Activated naive CD4-positive, alpha-beta T cell (primary cell): ENCODE results near the gene IGF2.
"Not testable (repeated sequence)": the region's sequence is repeated elsewhere in the genome, so short reads cannot be mapped to it uniquely, and the experiment has no call there.

Source experiments
- DNase-seq, 4 experiments: peaks; one replicate each; lab custom pipeline; 2025; lab: John Stamatoyannopoulos, UW

IGF2 gene

GRCh38 chr11:2136209-2136951, 2.8 kb downstream of the IGF2 start:
- DNase-seq, result no peak

DNA sequence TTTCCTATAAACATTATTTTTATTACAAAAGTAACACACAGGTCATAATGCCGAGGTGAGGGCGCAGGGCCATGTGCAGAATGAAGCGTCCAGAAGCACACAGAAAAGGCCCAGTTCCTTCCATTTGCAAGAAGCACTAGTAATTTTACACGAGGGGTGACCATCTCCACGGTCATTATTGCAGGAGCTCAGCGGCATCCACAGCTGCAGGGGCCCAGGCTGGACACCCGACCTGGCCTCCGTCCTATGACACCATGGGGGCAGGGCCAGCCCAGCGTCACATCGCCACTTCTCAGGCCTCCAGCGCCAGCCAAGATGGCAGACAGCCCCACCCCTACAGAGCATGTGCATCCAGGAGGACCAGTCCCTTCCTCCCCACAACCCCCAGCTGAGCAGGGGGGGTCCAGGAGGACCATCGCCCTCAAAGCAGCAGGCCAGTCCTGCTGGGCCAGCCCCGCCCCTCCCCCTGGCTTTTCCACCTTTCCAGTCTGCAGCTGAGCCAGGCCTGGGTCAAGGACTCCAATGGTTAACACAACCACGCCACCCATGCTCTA, 3.5 kb downstream of the IGF2 start:
- DNase-seq, result no peak

DNA sequence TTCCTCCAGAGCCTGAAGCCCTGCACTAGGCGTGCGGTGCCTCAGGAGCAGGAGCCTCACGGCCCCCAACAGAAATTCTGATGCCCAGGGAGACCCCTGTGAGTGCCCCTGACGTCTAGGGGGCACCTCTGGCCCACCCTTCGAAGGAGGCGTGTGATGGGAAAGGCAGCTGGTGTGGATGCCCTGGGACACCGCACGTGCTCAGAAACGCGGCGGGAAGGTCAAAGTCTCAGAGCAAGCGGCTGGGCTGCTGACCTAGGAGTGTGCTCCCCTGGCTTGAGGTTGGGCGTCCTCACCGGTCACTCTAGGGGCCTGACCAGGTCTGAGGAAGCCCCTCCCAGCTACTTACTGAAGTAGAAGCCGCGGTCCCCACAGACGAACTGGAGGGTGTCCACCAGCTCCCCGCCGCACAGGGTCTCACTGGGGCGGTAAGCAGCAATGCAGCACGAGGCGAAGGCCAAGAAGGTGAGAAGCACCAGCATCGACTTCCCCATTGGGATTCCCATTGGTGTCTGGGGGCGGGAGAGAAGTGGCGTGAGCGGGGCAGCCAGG, 4.1 kb downstream of the IGF2 start:
- no peak for DNase-seq

DNA sequence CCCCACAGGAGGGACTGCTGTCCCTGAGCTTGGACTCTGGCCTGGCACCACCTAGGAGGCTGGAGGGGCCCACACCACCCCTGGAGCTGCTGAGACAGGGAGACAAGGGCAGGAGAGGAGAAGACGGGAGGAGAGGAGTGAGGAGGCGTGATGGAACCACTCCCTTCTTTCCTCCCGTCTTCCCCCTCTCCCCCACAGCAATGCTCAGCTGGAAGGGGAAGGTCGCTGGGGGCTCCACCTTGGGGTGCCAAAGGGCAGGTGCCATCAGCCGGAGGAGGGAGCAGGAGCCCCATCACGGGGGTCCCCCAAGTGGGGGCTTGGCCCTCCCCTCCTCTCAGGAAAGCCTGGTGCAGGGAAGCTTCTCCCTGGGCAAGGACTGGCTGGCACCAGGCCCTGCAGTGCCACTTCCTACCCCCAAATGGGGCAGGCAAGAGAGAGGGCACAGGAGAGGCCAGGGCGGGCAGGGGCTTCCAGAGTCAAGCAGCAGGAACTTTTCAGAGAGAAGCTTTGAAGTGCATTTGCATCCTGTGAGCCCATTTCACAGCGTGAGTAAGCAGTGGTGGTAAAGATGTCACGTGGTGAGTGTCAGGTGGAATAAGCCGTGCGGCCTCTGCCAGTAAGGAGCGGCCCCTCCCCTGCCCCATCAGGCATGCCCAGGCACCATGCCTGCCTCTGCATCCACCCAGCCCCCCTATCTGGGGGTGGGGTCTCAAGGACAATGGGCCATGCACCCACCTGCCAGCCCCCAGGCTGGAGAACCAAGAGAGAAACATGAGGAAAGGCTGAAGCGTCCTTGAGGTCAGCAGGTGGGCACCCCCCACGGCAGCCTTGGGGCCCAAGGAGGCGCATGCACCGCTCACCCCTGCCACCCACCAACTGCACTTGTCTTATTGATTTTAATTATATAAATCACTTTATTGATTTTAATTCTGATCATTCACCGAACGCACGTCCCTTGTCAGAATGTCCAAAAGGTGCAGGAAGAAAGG, 4.9 kb downstream of the IGF2 start:
- no peak for DNase-seq

- no peak for DNase-seq
Observed at GRCh38 chr11:2133241-2134021, 5.8 kb downstream of the IGF2 start.

GRCh38 chr11:2132874-2133240, 6.3 kb downstream of the IGF2 start:
- DNase-seq, result no peak

DNA sequence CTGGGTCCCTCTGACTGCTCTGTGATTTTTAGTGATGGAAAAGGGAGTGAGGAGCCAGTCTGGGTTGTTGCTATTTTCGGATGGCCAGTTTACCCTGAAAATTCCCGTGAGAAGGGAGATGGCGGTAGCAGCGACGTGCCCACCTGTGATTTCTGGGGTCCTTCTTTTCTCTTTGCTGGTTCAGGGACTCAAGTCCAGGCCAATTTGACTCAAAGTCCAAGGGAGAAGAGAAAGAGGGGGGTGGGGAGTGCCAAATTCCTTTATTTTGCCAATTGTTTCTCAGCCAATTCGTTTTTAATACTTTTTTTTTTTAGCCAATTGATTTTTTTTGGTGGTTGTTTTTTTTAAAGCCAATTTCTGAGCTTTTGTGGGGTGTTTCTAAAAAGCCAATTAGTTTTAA, 6.9 kb downstream of the IGF2 start:
- no peak for DNase-seq

GRCh38 chr11:2131371-2132236, 7.6 kb downstream of the IGF2 start:
- no peak for DNase-seq

DNA sequence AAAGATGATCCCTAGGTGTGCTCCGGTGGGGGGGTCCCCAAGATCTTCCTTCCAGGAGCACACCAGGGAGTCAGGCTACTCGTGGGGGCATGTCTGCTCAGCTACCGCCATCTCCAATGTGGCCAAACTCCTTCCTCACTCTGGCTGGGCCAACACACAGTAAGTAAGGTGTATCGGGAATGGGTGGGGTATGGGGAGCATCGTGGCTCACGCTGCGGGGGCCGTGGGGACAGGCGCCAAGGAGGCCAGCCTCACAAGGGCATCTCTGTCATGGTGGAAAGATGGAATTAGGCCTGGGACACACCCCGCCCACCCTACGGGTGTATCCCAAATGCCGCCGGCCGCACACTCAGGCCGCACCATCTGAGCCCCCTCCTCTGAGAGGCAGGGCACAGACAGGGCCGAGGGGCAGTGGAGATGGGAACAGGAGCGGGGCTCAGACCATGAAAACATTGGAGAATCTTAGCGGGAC, 8.3 kb downstream of the IGF2 start:
- DNase-seq, result no peak

- DNase-seq, result no peak
Observed at GRCh38 chr11:2129699-2130366, 9.4 kb downstream of the IGF2 start.

GRCh38 chr11:2129308-2129698, 9.9 kb downstream of the IGF2 start:
- no peak for DNase-seq

DNA sequence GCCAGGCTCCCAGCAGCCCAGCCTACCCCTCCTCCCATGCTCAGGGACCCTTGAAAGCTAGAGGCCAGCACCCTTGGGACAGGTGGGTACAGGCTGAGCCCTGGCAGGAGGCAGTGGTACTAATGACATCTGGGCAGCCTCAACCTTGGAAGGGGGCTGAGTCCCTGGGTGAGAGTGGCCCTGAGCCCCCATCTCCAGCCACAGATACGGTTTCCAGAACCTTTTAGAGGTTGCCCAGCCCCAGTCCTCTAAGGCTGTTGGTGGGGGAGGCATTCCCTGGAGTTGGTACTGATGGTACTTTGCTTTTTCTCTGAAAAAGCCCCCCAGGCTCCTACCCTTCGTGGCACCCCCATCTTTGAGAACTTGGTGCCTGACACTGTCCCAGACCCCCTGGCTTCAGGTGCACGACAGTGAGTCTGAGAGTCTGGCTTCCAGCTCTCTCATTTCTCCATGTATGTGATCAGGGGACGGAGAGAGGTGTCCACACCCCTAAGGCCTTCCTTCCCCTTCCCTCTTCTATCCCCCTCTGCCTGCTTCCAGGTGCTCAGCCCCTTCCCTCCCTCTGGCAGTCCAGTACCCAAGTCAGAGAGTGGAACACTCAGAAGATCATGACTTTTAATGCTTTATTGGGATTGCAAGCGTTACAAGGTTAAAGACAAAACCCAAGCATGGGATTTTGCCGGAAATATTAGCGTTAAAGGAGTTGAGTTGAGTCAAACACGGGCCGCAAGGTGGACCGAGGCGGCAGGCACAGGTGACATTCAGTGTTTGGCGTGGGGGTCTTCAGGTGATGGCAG, 10.5 kb downstream of the IGF2 start:
- no peak for DNase-seq

DNA sequence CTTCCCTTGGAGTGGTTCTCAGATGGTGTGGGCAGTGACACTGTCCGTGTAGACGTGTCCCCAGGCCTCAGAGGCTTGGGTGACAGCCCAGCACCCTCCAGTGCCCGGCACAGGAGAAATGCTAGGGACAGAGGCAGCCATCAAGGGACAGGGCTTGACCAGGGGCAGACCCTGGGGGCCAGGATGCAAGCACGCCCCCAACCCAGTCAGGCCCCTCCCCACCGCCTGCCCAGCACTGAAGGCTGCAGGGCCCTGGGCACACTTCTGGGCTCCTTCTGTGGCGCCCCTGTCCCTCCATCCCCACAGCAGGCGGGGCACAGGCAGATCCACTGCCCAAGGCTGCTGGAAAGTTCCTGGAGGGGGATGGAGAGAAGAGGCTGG, 11.1 kb downstream of the IGF2 start:
- DNase-seq, result no peak

DNA sequence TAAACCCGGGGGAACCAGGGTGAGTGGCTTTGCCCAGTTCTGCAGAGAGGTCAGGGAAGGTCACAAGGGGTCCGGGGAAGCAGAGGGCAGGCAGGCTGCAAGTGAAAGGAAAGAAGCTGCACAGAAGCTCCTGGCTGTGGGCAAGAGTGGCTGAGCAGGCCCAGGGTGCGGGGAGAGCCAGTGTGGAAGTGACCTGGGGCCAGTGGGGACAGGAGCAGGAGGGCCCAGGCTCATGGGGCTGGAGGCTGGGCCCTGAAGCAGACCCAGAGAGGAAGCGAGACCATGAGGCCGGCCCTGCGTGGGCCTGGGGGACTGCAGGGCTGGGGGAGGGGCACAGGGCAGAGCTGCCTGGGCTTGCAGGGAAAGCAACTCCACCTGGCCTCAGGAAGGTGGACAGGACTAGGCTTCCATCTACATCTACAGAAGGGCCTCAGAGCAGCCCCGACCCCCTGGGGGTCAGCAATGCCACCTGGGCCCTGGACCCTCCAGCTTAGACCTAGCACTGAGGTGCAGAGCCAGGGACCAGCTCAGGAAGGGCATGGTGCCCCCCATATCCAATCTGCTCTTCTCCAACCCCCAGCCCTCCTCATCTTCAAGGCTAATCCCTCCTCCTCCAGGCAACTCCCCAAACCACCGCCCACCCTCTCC, 11.6 kb downstream of the IGF2 start:
- DNase-seq, result no peak

GRCh38 chr11:2126520-2127085, 12.6 kb downstream of the IGF2 start:
- DNase-seq, result no peak

GRCh38 chr11:2124736-2125484, 14.3 kb downstream of the IGF2 start:
- not testable (repeated sequence) for DNase-seq

DNA sequence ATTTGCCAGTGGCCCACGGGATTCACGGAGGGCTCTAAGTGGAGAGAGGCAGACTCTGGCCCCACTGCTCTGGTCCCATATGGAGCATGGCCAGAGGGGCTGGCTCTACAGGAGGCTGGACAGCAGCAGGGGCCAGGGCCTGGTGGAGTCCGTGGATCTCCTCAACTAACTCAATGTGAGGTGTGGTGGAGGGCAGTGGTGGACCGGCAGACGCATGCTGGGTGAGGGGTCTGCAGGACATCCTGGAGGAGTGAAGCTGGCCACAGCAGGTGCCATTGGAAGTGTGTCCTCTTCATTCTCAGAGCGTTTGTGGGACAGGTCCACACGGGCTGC, 15.6 kb downstream of the IGF2 start:
- DNase-seq, result no peak
